ENCODE results near the gene RELCH.

DNA sequence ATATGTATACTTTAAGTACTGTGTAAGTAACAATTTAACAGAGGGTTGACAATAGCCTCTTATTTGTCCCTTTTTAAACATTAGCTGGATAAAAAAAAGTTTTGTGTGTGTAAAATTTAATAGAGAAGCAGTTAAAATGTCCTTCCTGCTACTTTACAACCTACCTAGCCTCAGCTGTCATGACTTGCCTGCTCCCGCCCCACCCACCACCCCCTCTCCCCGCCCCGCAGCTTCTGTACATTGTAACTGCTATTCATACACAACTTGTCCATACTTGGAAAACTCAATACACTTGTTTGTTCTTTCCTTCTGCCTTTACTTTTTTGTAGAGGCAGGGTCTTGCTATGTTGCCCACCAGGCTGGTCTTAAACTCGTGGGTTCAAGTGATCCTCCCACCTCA is 19.5 kb downstream of the RELCH start:
- TF ChIP-seq CTCF (IDR thresholded peaks at IDR 0.05), result no peak
- no peak for TF ChIP-seq POLR2A (IDR thresholded peaks at IDR 0.05)

All from uterus (tissue), 2 donors.